Naive B cell (primary cell): ENCODE data around the gene ARID4B. TPM values are rescaled to one million over a fixed set of nuclear protein-coding genes. Genes with fewer than 3 reads are reported as not detected.
A peak's percentile ranks its signal among the peaks of the same experiment; 100 is the strongest.
"Not testable (repeated sequence)": the region's sequence is repeated elsewhere in the genome, so short reads cannot be mapped to it uniquely, and the experiment has no call there.

Source experiments
- ATAC-seq, 2 donors: fragments of 150-1000 bp; cut with Tn5 transposase; 2 replicates each; pipeline ENCODE4 v1.10.0; 2021; ENCODE audit warnings: low read depth in 2 of 2, mild to moderate bottlenecking in 2 of 2, moderate library complexity in 2 of 2
- DNase-seq: peaks from one replicate; pipeline ENCODE4 v3.0.0; 2022
- H3K27ac Mint-ChIP-seq, 6 donors: one replicate each; pipeline ENCODE4 v1.8.0; 2020 to 2022; ENCODE audit warnings: mild to moderate bottlenecking in 6 of 6, mixed read lengths in 6 of 6, moderate library complexity in 5 of 6, inconsistent platforms in 2 of 6
- H3K27me3 Mint-ChIP-seq, 3 donors: one replicate each; pipeline ENCODE4 v1.8.0; 2021 to 2022; ENCODE audit warnings: mixed read lengths in 3 of 3, mild to moderate bottlenecking in 1 of 3
- H3K36me3 Mint-ChIP-seq, 2 donors: one replicate each; pipeline ENCODE4 v1.8.0; 2020 to 2022; ENCODE audit warnings: mixed read lengths in 2 of 2, inconsistent platforms in 1 of 2, mild to moderate bottlenecking in 1 of 2
- H3K4me1 Mint-ChIP-seq, 3 donors: one replicate each; pipeline ENCODE4 v1.8.0; 2020 to 2022; ENCODE audit warnings: mixed read lengths in 3 of 3, inconsistent platforms in 1 of 3, mild to moderate bottlenecking in 1 of 3, moderate library complexity in 1 of 3
- H3K4me3 Mint-ChIP-seq, 8 donors: one replicate each; pipeline ENCODE4 v1.8.0; 2020 to 2022; ENCODE audit warnings: mild to moderate bottlenecking in 8 of 8, mixed read lengths in 8 of 8, moderate library complexity in 8 of 8, inconsistent platforms in 2 of 8
- H3K9me3 Mint-ChIP-seq, 7 donors: one replicate each; pipeline ENCODE4 v1.8.0; 2020 to 2022; ENCODE audit warnings: mixed read lengths in 7 of 7, mild to moderate bottlenecking in 5 of 7, inconsistent platforms in 2 of 7, moderate library complexity in 1 of 7
- polyA plus RNA-seq, 6 donors: library from polyadenylated mRNA; unstranded; fragments of 300-500 nt; fragmentation: Illumina TruSeq; gene quantifications; one replicate each; pipeline ENCODE4 v1.2.3, GENCODE V29; 2021; ENCODE audit warnings: low read depth in 6 of 6

Gene ARID4B
- polyA plus RNA-seq, 6 donors from 2014 or later, result 22.5 to 100 (median 59.7) TPM

GRCh38 chr1:235207209-235207565, 120.8 kb downstream of the ARID4B start:
- Mint-ChIP-seq H3K4me1 (peaks cover 0 to 12% (median 4%) of the 10 kb centered on the region in 3 donors), H3K27me3 (no peaks in the 10 kb centered on the region), H3K27ac (peak overlapping the region in 5 of 6 donors; percentile 4 to 46 (median 9)), H3K4me3 (no peak overlapping the region), H3K36me3 (peaks cover 4 to 17% of the 10 kb centered on the region in 2 donors), H3K9me3 (no peaks in the 10 kb centered on the region)
- no peak for ATAC-seq
- no peak for DNase-seq

GRCh38 chr1:235206533-235207208, 121.3 kb downstream of the ARID4B start:
- Mint-ChIP-seq H3K4me3 (no peak overlapping the region), H3K27ac (peak overlapping the region in 5 of 6 donors; percentile 4 to 46 (median 9)), H3K4me1 (peaks cover 0 to 12% (median 4%) of the 10 kb centered on the region in 3 donors), H3K27me3 (no peaks in the 10 kb centered on the region), H3K9me3 (no peaks in the 10 kb centered on the region), H3K36me3 (peaks cover 4 to 17% of the 10 kb centered on the region in 2 donors)
- no peak for DNase-seq
- ATAC-seq, result no peak

GRCh38 chr1:235205687-235206086, 122.3 kb downstream of the ARID4B start:
- DNase-seq (no peak), ATAC-seq (no peak)
- peaks cover 0 to 12% (median 4%) of the 10 kb centered on the region in 3 donors for H3K4me1 Mint-ChIP-seq
- no peaks in the 10 kb centered on the region for H3K9me3 Mint-ChIP-seq
- H3K36me3 Mint-ChIP-seq, result peaks cover 4 to 17% of the 10 kb centered on the region in 2 donors
- peak overlapping the region in 3 of 6 donors; percentile 14 to 82 (median 34) for H3K27ac Mint-ChIP-seq
- H3K4me3 Mint-ChIP-seq, result no peak overlapping the region
- H3K27me3 Mint-ChIP-seq, result no peaks in the 10 kb centered on the region

GRCh38 chr1:235203428-235203827, 124.6 kb downstream of the ARID4B start:
- no peak for ATAC-seq
- Mint-ChIP-seq H3K4me3 (no peak overlapping the region), H3K36me3 (peaks cover 4 to 17% of the 10 kb centered on the region in 2 donors), H3K27ac (no peak overlapping the region), H3K9me3 (no peaks in the 10 kb centered on the region), H3K4me1 (peaks cover 0 to 19% (median 8%) of the 10 kb centered on the region in 3 donors), H3K27me3 (no peaks in the 10 kb centered on the region)
- DNase-seq, result no peak

- H3K27ac Mint-ChIP-seq, H3K9me3 Mint-ChIP-seq, H3K27me3 Mint-ChIP-seq, H3K4me3 Mint-ChIP-seq, DNase-seq, ATAC-seq: not testable (repeated sequence)
- peaks cover 0 to 19% (median 10%) of the 10 kb centered on the region in 3 donors for H3K4me1 Mint-ChIP-seq
- H3K36me3 Mint-ChIP-seq, result peaks cover 4 to 17% of the 10 kb centered on the region in 2 donors
These were observed 125.5 kb downstream of the ARID4B start for GRCh38 chr1:235202447-235202846.

GRCh38 chr1:235199441-235199840, 128.5 kb downstream of the ARID4B start:
- Mint-ChIP-seq H3K27ac (peak overlapping the region in 4 of 6 donors; percentile 0 to 44 (median 14)), H3K36me3 (no peaks in the 10 kb centered on the region), H3K27me3 (no peaks in the 10 kb centered on the region), H3K4me1 (peaks cover 0 to 6% (median 6%) of the 10 kb centered on the region in 3 donors), H3K4me3 (no peak overlapping the region), H3K9me3 (no peaks in the 10 kb centered on the region)
- no peak for DNase-seq
- ATAC-seq, result no peak

GRCh38 chr1:235190431-235190830, 137.5 kb downstream of the ARID4B start:
- Mint-ChIP-seq H3K36me3 (peaks cover 0 to 13% of the 10 kb centered on the region in 2 donors), H3K27ac (peak overlapping the region in 3 of 6 donors; percentile 42 to 93 (median 64)), H3K9me3 (no peaks in the 10 kb centered on the region), H3K27me3 (no peaks in the 10 kb centered on the region), H3K4me1 (peaks cover 0 to 17% (median 0%) of the 10 kb centered on the region in 3 donors), H3K4me3 (no peak overlapping the region)
- DNase-seq, result no peak
- no peak for ATAC-seq

- Mint-ChIP-seq H3K27me3 (no peaks in the 10 kb centered on the region), H3K4me3 (no peak overlapping the region), H3K27ac (peak overlapping the region in 1 of 6 donors; percentile 56), H3K9me3 (no peaks in the 10 kb centered on the region), H3K4me1 (peaks cover 0 to 17% (median 3%) of the 10 kb centered on the region in 3 donors), H3K36me3 (peaks cover 11 to 12% of the 10 kb centered on the region in 2 donors)
- DNase-seq (no peak), ATAC-seq (no peak)
These were observed 140.7 kb downstream of the ARID4B start for GRCh38 chr1:235187316-235187715.

GRCh38 chr1:235181561-235182245, 146.3 kb downstream of the ARID4B start:
- DNase-seq, result no peak
- H3K27me3 Mint-ChIP-seq, result no peaks in the 10 kb centered on the region
- H3K4me3 Mint-ChIP-seq, result no peak overlapping the region
- H3K9me3 Mint-ChIP-seq, result no peaks in the 10 kb centered on the region
- H3K27ac Mint-ChIP-seq, result peak overlapping the region in 2 of 6 donors; percentile 2 to 21
- H3K36me3 Mint-ChIP-seq, result peaks cover 11 to 24% of the 10 kb centered on the region in 2 donors
- peaks cover 0 to 5% (median 0%) of the 10 kb centered on the region in 3 donors for H3K4me1 Mint-ChIP-seq
- ATAC-seq, result no peak

- H3K4me1 Mint-ChIP-seq, result peaks cover 0 to 5% (median 0%) of the 10 kb centered on the region in 3 donors
- peaks cover 11 to 24% of the 10 kb centered on the region in 2 donors for H3K36me3 Mint-ChIP-seq
- no peaks in the 10 kb centered on the region for H3K9me3 Mint-ChIP-seq
- H3K27me3 Mint-ChIP-seq, result no peaks in the 10 kb centered on the region
- no peak overlapping the region for H3K4me3 Mint-ChIP-seq
- DNase-seq (no peak), ATAC-seq (no peak)
- H3K27ac Mint-ChIP-seq, result peak overlapping the region in 1 of 6 donors; percentile 21
These were observed 147.0 kb downstream of the ARID4B start for GRCh38 chr1:235180916-235181460.

GRCh38 chr1:235176486-235176885, 151.5 kb downstream of the ARID4B start:
- H3K36me3 Mint-ChIP-seq, result peaks cover 3 to 19% of the 10 kb centered on the region in 2 donors
- no peak overlapping the region for H3K27ac Mint-ChIP-seq
- ATAC-seq (no peak), DNase-seq (no peak)
- H3K4me1 Mint-ChIP-seq, result no peaks in the 10 kb centered on the region
- no peak overlapping the region for H3K4me3 Mint-ChIP-seq
- no peaks in the 10 kb centered on the region for H3K27me3 Mint-ChIP-seq
- no peaks in the 10 kb centered on the region for H3K9me3 Mint-ChIP-seq

- no peak overlapping the region for H3K27ac Mint-ChIP-seq
- H3K9me3 Mint-ChIP-seq, result no peaks in the 10 kb centered on the region
- no peaks in the 10 kb centered on the region for H3K27me3 Mint-ChIP-seq
- H3K36me3 Mint-ChIP-seq, result peaks cover 0 to 10% of the 10 kb centered on the region in 2 donors
- H3K4me1 Mint-ChIP-seq, result no peaks in the 10 kb centered on the region
- no peak overlapping the region for H3K4me3 Mint-ChIP-seq
- no peak for DNase-seq
- no peak for ATAC-seq
These were observed 158.0 kb downstream of the ARID4B start for GRCh38 chr1:235169986-235170385.

GRCh38 chr1:235168375-235168774, 159.6 kb downstream of the ARID4B start:
- H3K36me3 Mint-ChIP-seq, result peaks cover 0 to 10% of the 10 kb centered on the region in 2 donors
- ATAC-seq, result no peak

More at GRCh38 chr1:235168375-235168774, 159.6 kb downstream of the ARID4B start:
- no peak for DNase-seq
- H3K4me1 Mint-ChIP-seq, result no peaks in the 10 kb centered on the region
- no peaks in the 10 kb centered on the region for H3K27me3 Mint-ChIP-seq
- no peak overlapping the region for H3K4me3 Mint-ChIP-seq
- peak overlapping the region in 2 of 6 donors; percentile 57 to 61 for H3K27ac Mint-ChIP-seq
- no peaks in the 10 kb centered on the region for H3K9me3 Mint-ChIP-seq
